Putamen (tissue), 1 donor: ENCODE data around the gene TMEM175.

ENCODE experiments used
- DNase-seq: peaks from one replicate; pipeline ENCODE4 v3.0.0-alpha.2; 2016; ENCODE audit warnings: low spot score

TMEM175 gene

DNA sequence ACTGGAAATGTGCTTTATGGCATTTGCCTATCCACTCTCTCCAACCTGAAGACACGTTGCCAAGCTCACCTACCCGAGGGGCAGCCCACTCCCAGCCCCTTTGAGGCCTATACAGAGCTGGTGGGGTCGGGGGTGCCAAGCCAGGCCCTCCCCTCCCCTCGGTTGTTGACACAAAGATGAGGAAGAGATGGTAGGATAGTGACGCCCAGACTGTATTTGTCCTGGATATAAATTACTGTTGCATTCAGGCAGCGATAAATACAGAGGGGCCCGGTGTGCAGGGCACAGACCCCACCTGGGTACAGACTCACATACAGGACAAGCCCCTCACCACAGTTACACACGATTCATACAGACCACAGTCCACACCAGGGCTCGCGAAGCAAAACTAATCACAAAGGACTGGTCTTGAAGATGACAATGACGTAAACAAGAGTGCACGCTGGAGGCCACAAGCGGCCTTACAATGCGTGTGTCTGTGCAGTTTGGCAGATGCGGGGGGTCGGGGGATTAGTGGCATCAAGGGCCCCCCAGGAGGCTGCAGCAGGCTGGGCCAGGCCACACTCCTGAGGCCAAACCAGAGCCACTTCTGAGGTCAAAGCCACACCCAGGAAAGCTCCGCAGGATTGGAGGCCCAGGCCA is 26.6 kb downstream of the TMEM175 start:
- no peak for DNase-seq

DNA sequence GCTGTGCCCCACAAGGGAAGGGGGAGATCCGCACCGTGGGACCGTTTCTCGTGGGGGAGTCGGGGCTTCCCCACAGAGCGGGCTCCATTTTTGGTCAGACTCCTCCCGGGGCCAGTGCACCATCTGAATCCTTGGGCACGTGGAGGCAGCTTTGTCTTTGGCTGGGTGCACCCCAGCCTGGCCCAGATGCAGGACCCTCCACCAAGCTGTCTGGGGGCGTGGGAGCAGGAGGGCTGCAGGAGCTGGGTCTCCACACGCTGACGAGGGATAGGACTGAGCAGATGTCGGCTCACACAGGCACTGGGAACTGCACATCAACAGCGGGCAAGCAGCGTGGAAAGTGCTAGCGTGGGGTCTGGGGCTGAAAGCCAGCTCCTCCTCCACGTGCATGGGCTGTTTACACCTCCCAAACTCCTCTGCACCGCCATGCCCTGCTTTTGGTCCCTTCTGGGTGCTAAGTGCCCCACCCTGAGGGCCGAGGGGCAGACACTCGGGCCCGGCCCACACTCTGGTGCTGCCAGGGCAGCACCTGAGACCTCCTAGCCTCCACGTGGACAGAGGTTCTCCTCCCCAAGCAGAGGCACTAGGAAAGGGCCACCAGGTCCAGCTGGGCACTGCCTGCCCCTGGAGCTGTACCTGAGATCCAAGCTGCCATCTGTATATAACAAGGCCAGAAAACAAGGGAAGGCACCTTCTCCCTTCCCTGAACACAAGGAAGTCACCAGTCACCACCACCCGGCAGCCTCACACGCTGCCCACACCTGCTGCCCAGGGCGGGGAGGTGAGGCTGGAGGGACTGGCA is 27.3 kb downstream of the TMEM175 start:
- DNase-seq: no peak

DNA sequence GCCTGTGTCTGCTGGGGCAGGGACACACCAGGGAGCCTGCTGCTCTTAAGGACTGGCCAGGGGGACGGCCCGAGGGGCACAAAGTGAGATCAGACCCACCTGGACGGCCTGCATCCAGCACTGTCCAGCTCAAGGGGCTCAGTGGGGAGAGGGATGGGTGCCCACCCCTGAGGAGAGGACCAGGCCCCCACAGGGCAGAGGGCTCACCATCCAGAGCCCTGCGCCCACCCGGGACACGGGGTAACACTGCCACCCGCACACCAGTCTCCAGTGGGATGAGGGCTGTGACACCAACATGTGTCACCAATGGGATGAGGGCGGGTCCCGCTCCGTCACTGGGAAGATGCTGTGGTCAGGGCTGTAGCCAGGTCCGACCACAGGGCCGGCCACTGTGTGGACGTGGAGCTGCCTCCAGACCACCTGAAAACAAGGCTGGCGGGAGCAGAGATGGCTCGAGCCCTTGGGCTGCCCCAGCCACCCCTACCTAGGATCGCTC is 27.9 kb downstream of the TMEM175 start:
- DNase-seq: no peak

DNA sequence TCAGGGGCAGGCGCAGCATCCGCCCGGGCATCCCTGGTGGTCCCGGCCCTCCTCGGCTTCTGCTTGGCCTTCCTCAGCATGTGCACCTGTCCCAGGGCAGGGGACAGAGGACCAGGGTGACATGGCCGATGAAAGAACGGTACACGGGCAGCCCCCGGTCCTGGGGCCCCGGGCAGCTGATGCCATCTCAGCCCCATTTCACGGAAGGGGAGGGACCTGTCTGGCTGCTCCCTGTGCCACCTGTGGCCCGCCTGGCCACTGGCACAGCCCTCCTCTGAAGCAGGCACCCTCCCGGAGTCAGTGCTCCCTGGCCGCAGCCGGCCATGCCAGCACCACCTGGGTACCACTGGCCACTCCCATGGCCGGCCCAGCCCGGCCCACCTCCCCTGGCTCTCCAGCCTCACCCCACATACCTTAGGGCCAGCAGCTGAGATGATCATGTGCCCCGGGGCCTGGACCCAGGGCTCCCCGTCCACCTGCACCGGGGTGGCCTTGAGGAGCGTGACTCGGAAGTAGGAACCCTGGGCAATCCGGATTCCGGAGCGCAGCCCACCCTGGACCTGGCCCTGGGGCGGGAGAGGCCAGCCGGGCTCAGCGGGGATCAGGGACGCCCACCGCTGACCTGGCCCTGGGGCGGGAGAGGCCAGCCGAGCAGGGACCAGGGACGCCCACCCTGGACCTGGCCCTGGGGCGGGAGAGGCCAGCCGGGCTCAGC is 28.5 kb downstream of the TMEM175 start:
- DNase-seq: no peak

DNA sequence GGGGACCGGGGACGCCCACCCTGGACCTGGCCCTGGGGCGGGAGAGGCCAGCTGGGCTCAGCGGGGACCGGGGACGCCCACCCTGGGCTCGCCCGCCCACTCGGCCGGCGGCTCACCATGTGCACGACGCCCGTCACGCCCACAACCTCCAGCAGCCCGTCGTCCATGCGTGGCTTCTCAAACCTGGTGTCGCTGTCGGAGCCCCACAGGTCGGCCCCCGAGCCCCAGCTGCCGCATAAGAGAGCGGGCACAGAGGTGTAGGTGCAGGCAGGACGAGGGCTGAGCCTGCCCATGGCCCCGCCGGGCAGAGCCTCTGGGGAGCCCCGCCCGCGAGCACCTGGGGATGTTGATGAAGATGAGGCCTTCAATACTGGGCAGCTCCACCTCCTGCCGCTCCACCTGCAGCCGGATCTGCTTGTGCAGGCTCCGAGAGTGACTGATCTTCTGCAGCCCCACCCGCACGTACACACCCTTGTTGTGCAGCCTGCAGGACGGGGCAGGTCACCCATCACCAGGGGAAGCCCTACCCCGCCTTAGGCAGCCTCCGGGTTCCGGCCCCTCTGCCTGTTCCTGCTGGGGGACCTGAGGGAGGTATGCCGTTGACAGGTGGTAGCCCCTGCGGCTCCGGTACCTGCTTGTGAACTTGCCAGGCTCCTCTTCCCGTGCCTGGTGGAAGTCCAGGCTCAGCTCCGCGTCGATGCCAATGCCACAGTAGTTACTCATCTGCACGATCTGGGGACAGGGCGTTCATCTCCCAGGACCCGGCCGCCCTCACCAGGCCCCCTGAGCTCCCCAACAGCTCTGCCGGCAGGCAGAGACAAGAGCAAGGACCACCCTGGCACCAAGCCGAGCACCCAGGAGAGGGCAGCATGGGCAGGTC is 29.3 kb downstream of the TMEM175 start:
- no peak for DNase-seq

DNA sequence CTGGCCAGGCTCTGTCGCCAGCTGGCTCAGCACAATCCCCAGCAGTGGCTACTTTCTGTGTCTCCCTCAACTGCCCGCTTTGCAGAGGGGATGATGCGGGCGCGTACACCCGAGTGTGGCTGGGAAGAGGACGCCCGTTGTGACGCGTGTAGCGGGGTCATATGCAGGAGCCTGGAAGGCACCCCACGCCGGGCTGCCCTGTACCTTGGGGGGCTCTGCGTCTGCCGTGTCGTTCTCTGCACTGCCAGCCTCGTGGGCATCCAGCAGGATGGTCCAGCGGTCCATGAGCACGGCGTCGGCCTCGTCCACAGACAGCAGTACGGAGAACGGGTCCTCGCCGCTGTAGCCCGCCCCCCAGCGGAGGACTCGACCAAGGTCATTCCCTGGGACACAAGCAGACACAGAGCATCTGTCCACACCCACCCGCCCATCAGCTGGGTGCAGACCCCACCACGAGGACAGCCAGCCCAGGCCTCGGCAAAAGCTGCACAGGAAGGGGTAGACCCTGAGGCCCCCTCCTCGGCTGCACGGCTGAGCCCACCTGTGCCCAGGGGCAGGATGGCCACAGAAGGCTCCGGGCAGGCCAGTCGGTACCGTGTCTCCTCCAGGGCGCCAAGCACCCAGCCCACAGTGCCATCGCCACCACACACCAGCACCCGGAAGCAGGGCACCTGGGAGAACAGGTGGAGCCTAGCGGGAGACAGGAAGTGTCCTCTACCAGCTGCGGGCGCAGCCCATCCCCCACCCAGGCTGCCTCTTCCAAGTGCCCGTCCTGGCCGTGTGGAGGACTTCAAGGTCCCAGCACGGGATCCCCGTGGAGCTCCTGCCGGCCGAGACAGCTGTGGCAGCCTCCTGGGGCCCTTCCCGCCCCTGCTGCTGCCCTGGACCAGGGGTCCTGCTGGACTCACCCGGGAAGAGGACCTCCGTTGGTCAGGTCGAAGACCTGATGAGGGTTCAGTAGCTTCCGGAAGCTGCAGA is 30.3 kb downstream of the TMEM175 start:
- DNase-seq: no peak

DNA sequence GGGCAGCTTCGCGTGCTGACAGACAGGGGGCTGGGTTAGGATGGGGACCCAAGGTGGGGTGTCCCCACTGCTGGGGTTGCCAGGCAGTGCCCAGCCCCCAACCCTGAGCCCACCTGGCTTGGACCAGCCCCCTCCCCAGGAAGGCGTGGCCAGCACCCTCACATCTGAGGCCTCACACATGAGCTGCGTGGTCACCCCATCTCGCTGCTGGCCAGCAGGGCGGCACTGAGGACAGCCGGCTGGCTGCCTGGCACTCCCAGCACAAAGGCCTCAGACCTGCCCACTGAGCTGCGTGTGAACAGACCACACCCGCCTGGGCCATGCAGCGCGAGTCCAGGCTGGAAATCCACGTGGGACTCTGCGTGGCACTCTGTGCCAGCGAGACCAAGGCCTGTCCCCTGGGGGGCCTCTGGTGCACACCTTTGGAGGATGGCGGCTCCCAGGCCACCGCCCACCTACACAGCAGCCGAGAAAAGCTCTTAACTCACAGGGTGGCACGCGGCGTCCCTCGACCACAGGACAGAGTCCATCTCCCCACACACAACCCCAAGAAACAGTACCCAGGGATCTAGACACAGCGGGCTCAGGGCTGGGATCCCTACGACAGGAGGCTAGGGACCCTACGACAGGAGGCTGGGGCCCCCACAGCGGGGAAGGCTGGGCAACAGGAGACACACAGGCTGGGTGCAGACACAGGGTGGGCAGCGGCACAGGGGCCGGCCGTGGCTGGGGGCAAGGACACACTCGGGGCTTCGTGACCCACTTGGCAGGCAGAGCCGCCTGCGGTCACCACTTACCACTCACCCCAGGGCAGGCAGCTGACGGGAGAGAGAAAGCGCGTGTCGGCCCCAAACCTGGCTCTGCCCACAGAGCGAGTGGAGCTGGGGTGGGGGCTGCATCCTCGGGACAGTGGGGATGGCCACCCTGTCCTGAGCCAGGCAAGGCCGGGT is 31.3 kb downstream of the TMEM175 start:
- DNase-seq: no peak

DNA sequence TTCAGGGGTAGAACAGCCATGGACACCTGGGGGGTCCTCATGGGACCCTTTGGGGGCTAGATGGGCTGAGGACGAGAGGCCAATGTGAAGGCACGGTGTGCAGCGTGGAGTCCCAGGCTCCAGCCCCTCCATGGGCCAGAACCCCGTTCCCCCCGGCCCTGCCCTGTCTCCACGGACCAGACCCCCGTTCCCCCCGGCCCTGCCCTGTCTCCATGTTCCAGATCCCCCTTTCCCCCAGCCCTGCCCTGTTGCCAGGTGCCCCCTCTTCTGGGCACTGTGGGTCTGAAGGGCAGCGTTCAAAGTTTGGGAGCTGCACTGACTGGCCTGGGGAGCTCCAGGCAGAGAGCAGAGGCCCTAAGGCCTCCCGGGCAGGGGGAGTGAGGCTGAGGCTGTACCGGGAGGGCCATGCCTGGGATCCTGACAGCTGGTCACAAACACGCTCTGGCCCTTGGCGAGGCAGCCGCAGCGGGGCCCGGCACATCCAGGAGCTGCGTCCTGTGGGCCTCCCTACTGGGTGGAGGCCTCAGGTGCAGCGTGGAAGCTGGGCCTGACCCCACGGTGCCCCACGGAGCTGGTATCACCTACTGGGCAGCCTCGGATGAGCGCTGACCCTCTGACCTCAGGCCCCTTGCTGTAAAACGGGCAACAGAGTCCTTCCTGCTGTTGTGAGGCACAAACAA is 32.2 kb downstream of the TMEM175 start:
- DNase-seq: no peak

DNA sequence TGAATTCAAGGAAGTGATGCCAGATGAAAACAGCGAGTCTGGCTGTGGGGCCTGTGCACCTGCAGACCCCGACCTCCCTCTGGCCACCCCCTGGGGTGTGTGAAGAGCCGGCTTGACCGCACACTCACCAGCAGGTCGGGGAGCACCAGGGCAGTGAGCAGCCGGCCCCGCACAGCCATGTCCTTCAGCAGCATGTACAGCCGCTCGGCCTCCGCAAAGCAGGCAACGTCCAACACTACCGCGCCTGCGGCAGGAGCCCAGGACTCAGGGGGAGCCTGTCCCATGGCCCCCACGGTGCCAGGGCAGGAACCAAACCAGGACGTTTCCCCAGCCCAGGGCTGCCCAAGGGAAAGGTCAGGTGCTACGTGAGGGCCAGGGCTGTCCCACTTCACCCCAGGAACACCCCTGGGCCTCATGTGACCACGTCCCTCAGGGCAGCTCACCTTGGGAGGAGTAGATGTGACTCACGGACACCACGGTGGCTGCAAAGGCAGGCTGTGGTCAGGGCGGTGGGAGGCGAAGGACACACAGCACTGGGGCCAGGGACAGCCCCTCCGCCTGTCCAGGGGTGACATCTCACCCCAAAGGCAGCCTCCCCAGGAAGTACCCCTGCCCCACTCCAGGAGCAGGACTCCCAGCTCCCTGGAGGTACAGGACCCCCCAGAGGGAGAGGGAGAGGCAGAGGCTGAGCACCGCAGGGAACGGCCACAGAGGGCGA is 32.9 kb downstream of the TMEM175 start:
- no peak for DNase-seq

DNA sequence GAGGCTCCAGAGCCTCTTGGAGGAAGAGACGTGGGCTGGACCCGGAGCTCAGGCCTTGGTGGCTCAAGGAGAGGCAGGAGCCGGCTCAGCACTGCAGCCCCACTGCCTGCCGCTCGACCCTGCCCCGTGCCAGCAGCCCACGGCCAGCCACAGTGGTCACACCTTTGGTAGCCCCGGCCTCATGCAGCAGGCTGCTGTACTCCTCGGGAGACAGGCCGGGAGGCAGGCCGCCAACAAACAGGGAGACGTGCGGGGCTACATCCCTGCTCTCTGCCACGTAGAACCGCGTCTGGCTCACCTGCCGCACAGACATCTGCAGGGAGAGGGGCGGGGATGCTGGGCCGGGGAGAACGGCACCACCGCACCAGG is 33.5 kb downstream of the TMEM175 start:
- DNase-seq: no peak

DNA sequence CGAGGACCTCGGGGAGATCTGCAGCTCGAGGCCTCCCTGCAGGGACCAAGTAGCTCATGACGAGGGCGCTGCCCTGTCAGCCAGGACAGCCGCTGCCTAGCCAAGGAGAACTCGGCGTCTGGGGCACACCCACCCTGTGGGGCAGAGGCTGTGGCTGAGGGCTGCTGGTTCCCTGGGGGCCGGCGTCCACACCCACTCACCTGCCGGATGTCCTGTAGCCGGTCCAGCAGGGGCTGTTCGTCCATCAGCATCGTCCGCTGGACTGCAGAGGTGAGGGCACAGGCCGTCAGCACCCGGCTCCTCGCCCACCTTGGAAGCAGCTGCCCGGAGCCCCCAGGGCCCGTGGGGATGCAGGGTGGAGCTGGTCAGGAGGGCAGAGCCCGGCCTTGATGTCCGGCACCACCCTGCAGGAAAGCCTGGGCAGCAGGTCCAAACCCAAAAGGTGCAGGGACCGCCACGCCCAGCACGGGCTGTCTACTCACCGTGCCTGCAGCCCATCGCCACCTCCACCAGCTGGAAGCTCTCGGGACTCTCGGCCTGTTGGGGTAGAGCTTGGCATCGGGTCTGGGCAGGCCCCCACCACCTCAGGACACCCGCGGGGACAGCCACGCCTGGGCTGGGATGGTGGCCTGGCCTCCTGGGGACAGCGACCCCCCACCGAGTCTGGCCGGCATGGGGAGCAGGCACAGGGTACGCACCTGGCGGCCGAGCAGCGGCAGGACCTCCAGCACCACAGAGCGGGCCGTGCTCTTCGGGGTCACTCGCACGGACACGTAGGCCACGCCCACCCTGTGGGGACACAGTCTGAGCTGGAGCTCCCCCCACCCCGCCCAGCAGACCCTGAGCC is 34.2 kb downstream of the TMEM175 start:
- DNase-seq: no peak

DNA sequence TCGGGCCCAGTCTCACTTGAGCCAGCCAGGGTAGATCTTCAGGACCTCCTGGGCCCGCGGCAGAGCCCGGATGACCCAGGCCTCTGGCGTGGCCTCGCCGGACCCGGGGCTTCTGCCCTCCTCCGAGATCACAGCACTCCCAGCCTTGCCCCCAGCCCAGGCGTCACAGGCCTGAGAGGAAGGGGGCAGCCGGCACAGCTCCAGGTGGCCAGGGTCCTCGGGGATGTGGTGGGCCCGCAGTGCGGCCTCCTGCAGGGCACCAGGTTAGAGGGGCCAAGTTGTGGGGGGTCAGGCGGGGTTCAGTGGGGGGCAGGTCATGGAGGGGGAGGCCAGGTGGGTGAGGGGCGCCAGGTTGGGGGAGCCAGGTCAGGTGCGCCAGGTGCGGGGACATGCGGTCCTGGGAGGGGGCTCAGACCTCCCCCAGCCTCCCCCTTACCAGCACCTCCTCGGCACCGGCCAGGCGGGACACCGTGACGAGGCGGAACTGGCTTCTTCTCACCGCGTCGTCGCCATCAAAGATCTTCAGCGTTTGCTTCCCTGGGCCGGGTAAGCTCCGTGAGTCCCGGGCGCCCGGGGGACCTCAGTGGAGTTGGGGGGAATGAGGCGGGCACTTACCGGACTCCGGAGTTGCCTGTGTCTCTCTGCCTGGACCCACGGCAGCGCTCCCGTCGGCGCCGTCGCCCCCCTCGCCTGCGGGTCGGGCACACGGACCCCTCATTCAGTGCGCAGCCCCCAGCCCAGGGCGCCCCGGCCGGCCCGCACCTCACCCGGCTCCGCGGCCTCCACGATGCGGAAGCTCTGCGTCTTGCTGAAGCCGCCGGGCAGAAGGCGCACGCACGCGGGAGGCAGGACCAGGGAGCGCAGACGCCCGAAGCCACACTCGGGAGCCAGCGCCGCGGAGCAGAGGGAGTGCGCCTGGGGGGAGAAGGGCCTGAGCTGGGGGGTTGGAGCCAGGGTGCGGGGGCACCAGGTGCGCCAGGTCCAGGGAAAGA is 35.1 kb downstream of the TMEM175 start:
- no peak for DNase-seq

DNA sequence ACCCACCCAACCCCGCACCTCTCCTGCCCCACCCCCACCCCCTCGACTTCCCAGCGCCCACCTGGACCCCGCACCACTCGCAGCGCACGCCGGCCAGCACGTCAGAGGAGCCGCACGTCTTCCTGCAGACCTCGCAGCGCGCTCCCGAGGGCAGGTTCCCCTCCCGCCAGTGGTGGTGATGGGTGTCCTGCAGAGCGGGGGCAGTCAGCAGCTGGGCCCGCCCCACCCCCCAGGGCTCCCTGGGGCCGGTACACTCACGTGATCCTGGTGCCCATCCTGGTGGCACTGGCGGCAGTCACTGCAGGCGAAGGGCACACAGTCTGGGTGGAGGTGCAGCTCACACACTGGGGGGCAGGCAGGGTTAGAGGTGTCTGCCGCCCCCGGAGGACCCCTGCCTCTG is 36.0 kb downstream of the TMEM175 start:
- no peak for DNase-seq

DNA sequence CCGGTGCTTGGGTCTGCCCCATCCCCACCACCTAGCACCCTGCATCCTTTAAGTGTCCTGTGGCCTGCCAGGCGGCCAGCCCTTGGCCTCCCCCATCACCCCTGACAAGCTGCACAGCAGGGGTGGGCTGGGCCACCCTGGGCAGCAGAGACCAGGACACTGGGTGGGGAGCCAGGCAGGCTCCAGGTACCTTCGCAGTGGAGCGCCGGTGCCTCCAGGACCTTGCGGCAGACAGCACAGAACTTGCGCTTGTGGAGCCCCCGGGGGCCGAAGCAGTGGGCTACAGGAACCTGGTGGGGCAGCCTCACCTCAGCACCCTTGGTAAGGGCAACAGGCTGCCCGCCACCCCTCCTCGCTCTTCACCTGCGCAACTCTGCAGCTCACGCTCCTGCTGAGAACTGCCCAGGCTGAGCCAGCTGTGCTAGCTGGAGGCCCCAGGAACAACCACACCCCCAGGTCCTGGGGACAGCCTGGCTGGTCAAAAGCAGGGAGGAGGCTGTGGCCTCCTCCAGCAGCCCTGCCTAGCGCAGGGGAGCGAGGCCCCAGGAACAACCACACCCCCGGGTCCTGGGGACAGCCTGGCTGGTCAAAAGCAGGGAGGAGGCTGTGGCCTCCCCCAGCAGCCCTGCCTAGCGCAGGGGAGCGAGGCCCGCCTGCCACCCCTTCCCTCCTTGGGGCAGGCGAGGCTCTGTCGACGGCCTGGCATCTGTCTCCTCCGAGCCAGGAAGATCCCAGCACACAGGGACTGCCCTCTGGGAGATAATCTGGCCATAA is 36.5 kb downstream of the TMEM175 start:
- DNase-seq: no peak

DNA sequence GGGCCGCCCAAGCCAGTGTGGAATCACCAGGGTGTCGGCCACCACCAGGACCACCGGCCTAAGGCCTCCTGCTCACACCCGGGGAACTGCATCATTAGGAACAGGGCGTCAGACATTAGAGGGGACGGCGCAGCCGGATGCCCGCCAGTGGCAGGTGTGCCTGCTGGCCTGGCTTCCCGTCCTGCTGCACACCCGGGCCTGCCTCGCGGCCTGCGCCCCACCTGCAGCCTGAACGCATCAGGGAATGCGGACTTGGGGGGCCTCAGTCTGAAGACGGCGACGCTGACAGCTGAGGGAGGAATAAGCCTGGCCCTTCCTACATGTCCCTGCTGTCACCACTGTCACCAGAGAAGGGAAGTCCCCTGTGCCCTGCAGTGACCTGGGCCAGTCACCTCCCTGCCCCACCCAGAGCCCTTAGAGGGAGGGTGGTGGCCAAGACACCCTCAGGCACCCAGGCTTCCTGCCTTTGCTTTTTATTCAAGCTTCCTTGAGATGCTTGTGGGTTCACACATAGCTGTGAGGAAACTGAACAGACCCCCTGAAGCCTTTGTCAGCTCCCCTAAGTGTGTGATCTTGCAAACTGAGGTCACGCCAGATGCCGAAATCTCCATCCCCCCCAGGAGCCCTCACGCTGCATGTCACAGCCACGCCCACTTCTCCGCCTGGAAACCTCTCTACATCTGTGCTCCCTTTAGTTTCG is 37.9 kb downstream of the TMEM175 start:
- no peak for DNase-seq
